ENCODE data around the gene SERPINB7.

GRCh38 chr18:63784787-63785452 is 9.7 kb downstream of the SERPINB7 start:
- TF ChIP-seq, protein P1, sequence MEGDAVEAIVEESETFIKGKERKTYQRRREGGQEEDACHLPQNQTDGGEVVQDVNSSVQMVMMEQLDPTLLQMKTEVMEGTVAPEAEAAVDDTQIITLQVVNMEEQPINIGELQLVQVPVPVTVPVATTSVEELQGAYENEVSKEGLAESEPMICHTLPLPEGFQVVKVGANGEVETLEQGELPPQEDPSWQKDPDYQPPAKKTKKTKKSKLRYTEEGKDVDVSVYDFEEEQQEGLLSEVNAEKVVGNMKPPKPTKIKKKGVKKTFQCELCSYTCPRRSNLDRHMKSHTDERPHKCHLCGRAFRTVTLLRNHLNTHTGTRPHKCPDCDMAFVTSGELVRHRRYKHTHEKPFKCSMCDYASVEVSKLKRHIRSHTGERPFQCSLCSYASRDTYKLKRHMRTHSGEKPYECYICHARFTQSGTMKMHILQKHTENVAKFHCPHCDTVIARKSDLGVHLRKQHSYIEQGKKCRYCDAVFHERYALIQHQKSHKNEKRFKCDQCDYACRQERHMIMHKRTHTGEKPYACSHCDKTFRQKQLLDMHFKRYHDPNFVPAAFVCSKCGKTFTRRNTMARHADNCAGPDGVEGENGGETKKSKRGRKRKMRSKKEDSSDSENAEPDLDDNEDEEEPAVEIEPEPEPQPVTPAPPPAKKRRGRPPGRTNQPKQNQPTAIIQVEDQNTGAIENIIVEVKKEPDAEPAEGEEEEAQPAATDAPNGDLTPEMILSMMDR (IDR thresholded peaks at IDR 0.05) = no peak
- TF ChIP-seq EZH2 (IDR thresholded peaks at IDR 0.05) (no peak), EZH2phosphoT487 (IDR thresholded peaks at IDR 0.05) (no peak)
